H9 (cell line): Measurements from ENCODE around the gene LRRC15. TPM values are rescaled to one million over a fixed set of nuclear protein-coding genes. Genes with fewer than 3 reads are reported as not detected.

Experiments
- DNase-seq: peaks from one replicate; pipeline ENCODE4 v3.0.0-alpha.2; 2017
- H2AFZ ChIP-seq: one replicate; pipeline ENCODE4 v1.6.1; 2013; ENCODE audit warnings: mild to moderate bottlenecking, low read length, control low read depth, moderate library complexity
- H2AK5ac ChIP-seq: 2 replicates; pipeline ENCODE4 v1.6.1; 2013; ENCODE audit warnings: low read length, control low read depth, mixed read lengths; ENCODE audit not compliant: insufficient read length
- H2BK120ac ChIP-seq: one replicate; pipeline ENCODE4 v1.6.1; 2013; ENCODE audit warnings: low read depth, mild to moderate bottlenecking, low read length, control low read depth, inconsistent platforms; ENCODE audit not compliant: poor library complexity, severe bottlenecking
- H2BK12ac ChIP-seq: 2 replicates; pipeline ENCODE4 v1.6.1; 2013; ENCODE audit warnings: low read length, control low read depth, mixed read lengths, low read depth; ENCODE audit not compliant: insufficient read length
- H2BK15ac ChIP-seq: 2 replicates; pipeline ENCODE4 v1.6.1; 2013; ENCODE audit warnings: low read depth, low read length, control low read depth
- H2BK20ac ChIP-seq: one replicate; pipeline ENCODE4 v1.6.1; 2013; ENCODE audit warnings: low read depth, mild to moderate bottlenecking, low read length, control low read depth, inconsistent platforms; ENCODE audit not compliant: poor library complexity, severe bottlenecking
- H2BK5ac ChIP-seq: 2 replicates; pipeline ENCODE4 v1.6.1; 2013; ENCODE audit warnings: low read length, control low read depth, mixed read lengths; ENCODE audit not compliant: insufficient read length
- H3K14ac ChIP-seq: 2 replicates; pipeline ENCODE4 v1.6.1; 2013; ENCODE audit warnings: low read length, control low read depth; ENCODE audit not compliant: insufficient read depth
- H3K18ac ChIP-seq: 2 replicates; pipeline ENCODE4 v1.6.1; 2013; ENCODE audit warnings: low read depth, mild to moderate bottlenecking, mixed read lengths, low read length, control low read depth; ENCODE audit not compliant: insufficient read length
- H3K23ac ChIP-seq: 2 replicates; pipeline ENCODE4 v1.6.1; 2013; ENCODE audit warnings: low read length, control low read depth, mixed read lengths, low read depth; ENCODE audit not compliant: insufficient read length
- H3K23me2 ChIP-seq: 2 replicates; pipeline ENCODE4 v1.6.1; 2013; ENCODE audit warnings: low read depth, mild to moderate bottlenecking, mixed read lengths, low read length, control low read depth; ENCODE audit not compliant: insufficient read length, poor library complexity, severe bottlenecking
- H3K27ac ChIP-seq: 2 replicates; pipeline ENCODE4 v1.5.1; 2013; ENCODE audit warnings: low read length, control low read depth, mixed read lengths, low read depth; ENCODE audit not compliant: insufficient read length
- H3K27me3 ChIP-seq: 2 replicates; pipeline ENCODE4 v1.6.1; 2013; ENCODE audit warnings: low read length, control low read depth, inconsistent platforms; ENCODE audit not compliant: insufficient read depth
- H3K4ac ChIP-seq: 2 replicates; pipeline ENCODE4 v1.6.1; 2013; ENCODE audit warnings: low read depth, mild to moderate bottlenecking, control low read depth, inconsistent platforms, low read length, moderate library complexity
- H3K4me1 ChIP-seq: 2 replicates; pipeline ENCODE4 v1.6.1; 2013; ENCODE audit warnings: low read length, control low read depth, inconsistent platforms; ENCODE audit not compliant: insufficient read depth
- H3K4me2 ChIP-seq: 2 replicates; pipeline ENCODE4 v1.6.1; 2013; ENCODE audit warnings: low read length, control low read depth, mixed read lengths; ENCODE audit not compliant: insufficient read length, insufficient read depth
- H3K56ac ChIP-seq: 2 replicates; pipeline ENCODE4 v1.6.1; 2013; ENCODE audit warnings: low read depth, mild to moderate bottlenecking, mixed read lengths, low read length, control low read depth; ENCODE audit not compliant: insufficient read length
- H3K79me1 ChIP-seq: 2 replicates; pipeline ENCODE4 v1.6.1; 2013; ENCODE audit warnings: low read depth, mild to moderate bottlenecking, moderate library complexity, low read length, control low read depth, inconsistent platforms; ENCODE audit not compliant: insufficient read depth, poor library complexity, severe bottlenecking
- H3K79me2 ChIP-seq: 2 replicates; pipeline ENCODE4 v1.6.1; 2013; ENCODE audit warnings: low read length, control low read depth, inconsistent platforms; ENCODE audit not compliant: insufficient read depth
- H3K9ac ChIP-seq: 2 replicates; pipeline ENCODE4 v1.6.1; 2013; ENCODE audit warnings: low read length, control low read depth, mixed read lengths; ENCODE audit not compliant: insufficient read length; ENCODE audit errors: extremely low read depth
- H3K9me3 ChIP-seq: one replicate; pipeline ENCODE4 v1.6.1; 2013; ENCODE audit warnings: low read depth, low read length, inconsistent platforms; ENCODE audit not compliant: control insufficient read depth
- H3T11ph ChIP-seq: one replicate; pipeline ENCODE4 v1.6.1; 2013; ENCODE audit warnings: mild to moderate bottlenecking, low read length, control low read depth, inconsistent platforms
- H4K20me1 ChIP-seq: one replicate; pipeline ENCODE4 v1.6.1; 2013; ENCODE audit not compliant: control insufficient read depth, insufficient read length, insufficient read depth
- H4K5ac ChIP-seq: 2 replicates; pipeline ENCODE4 v1.6.1; 2013; ENCODE audit warnings: low read depth, mild to moderate bottlenecking, mixed read lengths, low read length, control low read depth; ENCODE audit not compliant: insufficient read length
- H4K8ac ChIP-seq: replicated peaks from 2 replicates; pipeline ENCODE4 v1.6.1; 2013; ENCODE audit warnings: low read length, control low read depth, mixed read lengths, low read depth; ENCODE audit not compliant: insufficient read length
- H4K91ac ChIP-seq: 2 replicates; pipeline ENCODE4 v1.6.1; 2013; ENCODE audit warnings: low read depth, mild to moderate bottlenecking, moderate library complexity, mixed read lengths, low read length, control low read depth; ENCODE audit not compliant: insufficient read length
- H3K27ac Mint-ChIP-seq, 3 experiments: 2 replicates in 2 of 3; 3 replicates in 1 of 3; pipeline ENCODE4 v1.8.0; 2020 to 2021; ENCODE audit warnings: mixed read lengths in 3 of 3, mild to moderate bottlenecking in 1 of 3, moderate library complexity in 1 of 3
- H3K27me3 Mint-ChIP-seq: 2 replicates; pipeline ENCODE4 v1.8.0; 2021; ENCODE audit warnings: low read depth, mild to moderate bottlenecking, moderate library complexity, mixed read lengths
- H3K36me3 Mint-ChIP-seq, 3 experiments: 2 replicates in 2 of 3; 3 replicates in 1 of 3; pipeline ENCODE4 v1.8.0; 2020 to 2021; ENCODE audit warnings: low read depth in 3 of 3, mixed read lengths in 3 of 3; ENCODE audit not compliant: insufficient read depth in 1 of 3
- H3K4me1 Mint-ChIP-seq, 2 experiments: 2 replicates each; pipeline ENCODE4 v1.8.0; 2020; ENCODE audit warnings: mixed read lengths in 2 of 2
- H3K4me3 Mint-ChIP-seq, 2 experiments: 2 replicates in 1 of 2; 3 replicates in 1 of 2; pipeline ENCODE4 v1.8.0; 2020 to 2021; ENCODE audit warnings: mild to moderate bottlenecking in 2 of 2, mixed read lengths in 2 of 2, moderate library complexity in 1 of 2
- H3K9me3 Mint-ChIP-seq, 2 experiments: 2 replicates in 1 of 2; 3 replicates in 1 of 2; pipeline ENCODE4 v1.8.0; 2020; ENCODE audit warnings: mild to moderate bottlenecking in 2 of 2, mixed read lengths in 2 of 2, moderate library complexity in 1 of 2
- WGBS: extraction: QIAGEN DNeasy Blood & Tissue Kit; methylation state at CpG from one replicate; pipeline ENCODE4 v1.1.7; 2013; ENCODE audit warnings: missing lambda C conversion rate, low lambda C conversion rate, mixed read lengths; ENCODE audit not compliant: insufficient read length; ENCODE audit errors: extremely low coverage; 5-methylcytosine and 5-hydroxymethylcytosine counted together
- total RNA-seq: library from RNA; stranded (reverse); gene quantifications from 2 replicates; pipeline ENCODE4 v1.2.1, GENCODE V29; 2021
- TF ChIP-seq, protein P1 (sequence below): fragments of 200-600 bp; sonication (generic); conservative IDR thresholded peaks from 3 replicates; pipeline ENCODE4 v1.8.0; 2021; ENCODE audit warnings: antibody characterized with exemption, mild to moderate bottlenecking

LRRC15 gene
- total RNA-seq, 1 experiment from 2014 or later: 0.07 TPM

- H2BK12ac ChIP-seq: no peak overlapping the region
- Mint-ChIP-seq H3K4me3 (no peak overlapping the region), H3K4me1 (peaks cover 9 to 17% of the 10 kb centered on the region in 2 experiments), H3K27me3 (peaks cover 24% of the 10 kb centered on the region), H3K36me3 (no peaks in the 10 kb centered on the region), H3K9me3 (no peaks in the 10 kb centered on the region), H3K27ac (no peak overlapping the region)
- H2BK15ac ChIP-seq: no peak overlapping the region
- no peak overlapping the region for H4K8ac ChIP-seq
- TF ChIP-seq, protein P1, sequence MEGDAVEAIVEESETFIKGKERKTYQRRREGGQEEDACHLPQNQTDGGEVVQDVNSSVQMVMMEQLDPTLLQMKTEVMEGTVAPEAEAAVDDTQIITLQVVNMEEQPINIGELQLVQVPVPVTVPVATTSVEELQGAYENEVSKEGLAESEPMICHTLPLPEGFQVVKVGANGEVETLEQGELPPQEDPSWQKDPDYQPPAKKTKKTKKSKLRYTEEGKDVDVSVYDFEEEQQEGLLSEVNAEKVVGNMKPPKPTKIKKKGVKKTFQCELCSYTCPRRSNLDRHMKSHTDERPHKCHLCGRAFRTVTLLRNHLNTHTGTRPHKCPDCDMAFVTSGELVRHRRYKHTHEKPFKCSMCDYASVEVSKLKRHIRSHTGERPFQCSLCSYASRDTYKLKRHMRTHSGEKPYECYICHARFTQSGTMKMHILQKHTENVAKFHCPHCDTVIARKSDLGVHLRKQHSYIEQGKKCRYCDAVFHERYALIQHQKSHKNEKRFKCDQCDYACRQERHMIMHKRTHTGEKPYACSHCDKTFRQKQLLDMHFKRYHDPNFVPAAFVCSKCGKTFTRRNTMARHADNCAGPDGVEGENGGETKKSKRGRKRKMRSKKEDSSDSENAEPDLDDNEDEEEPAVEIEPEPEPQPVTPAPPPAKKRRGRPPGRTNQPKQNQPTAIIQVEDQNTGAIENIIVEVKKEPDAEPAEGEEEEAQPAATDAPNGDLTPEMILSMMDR: no peak
- no peak overlapping the region for H3K56ac ChIP-seq
- H3K14ac ChIP-seq: no peak overlapping the region
- no peak overlapping the region for H3K18ac ChIP-seq
- H3K23ac ChIP-seq: no peak overlapping the region
- no peak overlapping the region for H2AK5ac ChIP-seq
- H3K27me3 ChIP-seq: no peaks in the 10 kb centered on the region; the same call in 1 of the 2 replicates
- H4K5ac ChIP-seq: no peak overlapping the region
- H3K4me1 ChIP-seq: no peaks in the 10 kb centered on the region
- H3K9ac ChIP-seq: no peak overlapping the region
- no peak overlapping the region for H2AFZ ChIP-seq
- no peaks in the 10 kb centered on the region for H3K79me2 ChIP-seq
- no peak for DNase-seq
- no CpG with 5 or more reads among the region's 3 CpGs for WGBS
- no peak overlapping the region for H3K4me2 ChIP-seq
- H2BK20ac ChIP-seq: no peak overlapping the region
- no peak overlapping the region for H3K4ac ChIP-seq
- no peaks in the 10 kb centered on the region for H3K23me2 ChIP-seq
- no peak overlapping the region for H4K91ac ChIP-seq
- no peak overlapping the region for H2BK5ac ChIP-seq
- no peaks in the 10 kb centered on the region for H4K20me1 ChIP-seq
- H3K27ac ChIP-seq: no peak overlapping the region
- no peaks in the 10 kb centered on the region for H3K9me3 ChIP-seq
- no peak overlapping the region for H3T11ph ChIP-seq
- no peak overlapping the region for H2BK120ac ChIP-seq
- H3K79me1 ChIP-seq: no peaks in the 10 kb centered on the region
Observed at GRCh38 chr3:194364314-194364651, 5.3 kb downstream of the LRRC15 start.
